T47D (cell line): ENCODE measurements around the gene APAF1.
A peak's percentile ranks its signal among the peaks of the same experiment; 100 is the strongest.
"Not testable (repeated sequence)": the region's sequence is repeated elsewhere in the genome, so short reads cannot be mapped to it uniquely, and the experiment has no call there.

ENCODE experiments used
- DNase-seq, 2 experiments: peaks; one replicate each; pipeline versions ENCODE4 v3.0.0 to v3.0.0-alpha.2; 2011 to 2012; ENCODE audit warnings: low read depth in 1 of 2, low spot score in 1 of 2
- JUND ChIP-seq: IDR thresholded peaks from 2 replicates; pipeline ENCODE4 v1.6.1; 2012; ENCODE audit warnings: low read depth
- in situ Hi-C: cut with HindIII; loops from 2 replicates; pipeline ENCODE4 v1.10.0; 2016; ENCODE audit warnings: low sequenced_read_pairs, low pct_unique_long_range_greater_than_20kb

The APAF1 gene, protein sequence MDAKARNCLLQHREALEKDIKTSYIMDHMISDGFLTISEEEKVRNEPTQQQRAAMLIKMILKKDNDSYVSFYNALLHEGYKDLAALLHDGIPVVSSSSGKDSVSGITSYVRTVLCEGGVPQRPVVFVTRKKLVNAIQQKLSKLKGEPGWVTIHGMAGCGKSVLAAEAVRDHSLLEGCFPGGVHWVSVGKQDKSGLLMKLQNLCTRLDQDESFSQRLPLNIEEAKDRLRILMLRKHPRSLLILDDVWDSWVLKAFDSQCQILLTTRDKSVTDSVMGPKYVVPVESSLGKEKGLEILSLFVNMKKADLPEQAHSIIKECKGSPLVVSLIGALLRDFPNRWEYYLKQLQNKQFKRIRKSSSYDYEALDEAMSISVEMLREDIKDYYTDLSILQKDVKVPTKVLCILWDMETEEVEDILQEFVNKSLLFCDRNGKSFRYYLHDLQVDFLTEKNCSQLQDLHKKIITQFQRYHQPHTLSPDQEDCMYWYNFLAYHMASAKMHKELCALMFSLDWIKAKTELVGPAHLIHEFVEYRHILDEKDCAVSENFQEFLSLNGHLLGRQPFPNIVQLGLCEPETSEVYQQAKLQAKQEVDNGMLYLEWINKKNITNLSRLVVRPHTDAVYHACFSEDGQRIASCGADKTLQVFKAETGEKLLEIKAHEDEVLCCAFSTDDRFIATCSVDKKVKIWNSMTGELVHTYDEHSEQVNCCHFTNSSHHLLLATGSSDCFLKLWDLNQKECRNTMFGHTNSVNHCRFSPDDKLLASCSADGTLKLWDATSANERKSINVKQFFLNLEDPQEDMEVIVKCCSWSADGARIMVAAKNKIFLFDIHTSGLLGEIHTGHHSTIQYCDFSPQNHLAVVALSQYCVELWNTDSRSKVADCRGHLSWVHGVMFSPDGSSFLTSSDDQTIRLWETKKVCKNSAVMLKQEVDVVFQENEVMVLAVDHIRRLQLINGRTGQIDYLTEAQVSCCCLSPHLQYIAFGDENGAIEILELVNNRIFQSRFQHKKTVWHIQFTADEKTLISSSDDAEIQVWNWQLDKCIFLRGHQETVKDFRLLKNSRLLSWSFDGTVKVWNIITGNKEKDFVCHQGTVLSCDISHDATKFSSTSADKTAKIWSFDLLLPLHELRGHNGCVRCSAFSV (N-terminal part only)

DNA sequence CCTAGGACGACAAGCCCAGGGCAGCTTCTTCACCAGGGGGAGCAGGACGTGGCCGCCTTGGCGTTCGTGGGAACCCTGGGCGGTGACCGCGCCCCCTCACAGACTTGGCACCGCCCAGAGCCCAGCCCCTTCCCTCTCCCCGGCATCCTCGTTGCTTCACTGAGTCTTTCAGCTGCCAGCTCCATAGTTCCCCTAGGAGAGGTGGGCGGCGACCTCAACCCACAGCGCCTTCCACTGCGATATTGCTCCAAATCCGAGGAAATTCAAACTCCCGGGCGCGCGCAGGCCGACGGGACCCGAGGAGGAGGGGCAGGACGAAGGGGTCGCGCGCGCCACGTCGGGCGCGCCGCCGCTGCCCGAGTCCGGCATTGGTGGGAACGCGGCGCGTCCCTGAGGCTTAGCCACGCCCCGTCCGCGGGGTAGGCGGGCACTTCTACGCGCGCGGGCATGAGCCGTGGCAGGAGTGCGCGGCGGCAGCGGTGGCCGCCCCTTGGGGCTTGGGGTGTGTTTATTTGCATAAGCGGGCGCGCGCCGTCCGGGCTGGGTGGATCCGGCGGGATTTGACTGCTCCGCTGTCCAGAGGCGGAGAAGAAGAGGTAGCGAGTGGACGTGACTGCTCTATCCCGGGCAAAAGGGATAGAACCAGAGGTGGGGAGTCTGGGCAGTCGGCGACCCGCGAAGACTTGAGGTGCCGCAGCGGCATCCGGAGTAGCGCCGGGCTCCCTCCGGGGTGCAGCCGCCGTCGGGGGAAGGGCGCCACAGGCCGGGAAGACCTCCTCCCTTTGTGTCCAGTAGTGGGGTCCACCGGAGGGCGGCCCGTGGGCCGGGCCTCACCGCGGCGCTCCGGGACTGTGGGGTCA lies at the start of gene APAF1, which contains the start of gene IKBIP:
TSS of gene APAF1 (plus strand) at position 579 of the 860 bp plus-strand sequence. CDS start 3,070 bp downstream, outside the sequence.
TSS of gene IKBIP (minus strand) at position 77 of the 860 bp plus-strand sequence. CDS start 87 bp downstream, outside the sequence.
- in situ Hi-C loops, result no loop called here
- peak; percentile 97 to 99 for DNase-seq
- no peak for TF ChIP-seq JUND

DNA sequence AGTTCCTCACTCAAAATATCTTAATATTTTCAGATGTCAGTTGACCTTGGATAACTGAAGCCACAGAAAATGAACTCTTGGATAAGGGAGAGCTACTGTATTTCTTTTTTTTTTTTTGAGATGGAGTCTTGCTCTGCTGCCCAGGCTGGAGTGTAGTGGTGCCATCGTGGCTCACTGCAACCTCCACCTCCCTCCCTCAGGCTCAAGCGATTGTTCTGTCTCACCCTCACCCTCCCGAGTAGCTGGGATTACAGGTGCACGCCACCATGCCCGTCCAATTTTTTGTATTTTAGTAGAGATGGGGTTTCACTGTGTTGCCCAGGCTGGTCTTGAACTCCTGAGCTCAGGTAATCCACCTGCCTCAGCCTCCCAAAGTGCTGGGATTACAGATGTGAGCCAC lies 47.8 kb upstream of the APAF1 start:
- in situ Hi-C loops, DNase-seq: not testable (repeated sequence)

DNA sequence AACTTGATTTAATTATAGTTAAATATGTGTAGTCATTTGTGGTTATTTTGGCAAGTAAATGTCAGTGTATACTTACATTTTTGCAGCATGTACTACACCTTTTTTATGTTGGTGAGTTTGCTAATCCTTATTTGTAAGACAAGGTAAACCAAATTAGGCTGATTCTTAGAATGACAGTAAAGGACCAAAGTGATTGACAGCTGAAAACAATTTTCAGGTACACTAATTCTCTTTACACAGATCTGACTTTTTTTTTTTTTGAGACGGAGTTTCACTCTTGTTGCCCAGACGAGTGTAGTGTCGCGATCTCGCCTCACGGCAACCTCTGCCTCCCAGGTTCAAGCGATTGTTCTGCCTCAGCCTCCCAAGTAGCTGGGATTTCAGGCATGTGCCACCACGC lies 43.2 kb upstream of the APAF1 start:
- no peak for DNase-seq
- no peak for TF ChIP-seq JUND
- in situ Hi-C loops, result no loop called here

DNA sequence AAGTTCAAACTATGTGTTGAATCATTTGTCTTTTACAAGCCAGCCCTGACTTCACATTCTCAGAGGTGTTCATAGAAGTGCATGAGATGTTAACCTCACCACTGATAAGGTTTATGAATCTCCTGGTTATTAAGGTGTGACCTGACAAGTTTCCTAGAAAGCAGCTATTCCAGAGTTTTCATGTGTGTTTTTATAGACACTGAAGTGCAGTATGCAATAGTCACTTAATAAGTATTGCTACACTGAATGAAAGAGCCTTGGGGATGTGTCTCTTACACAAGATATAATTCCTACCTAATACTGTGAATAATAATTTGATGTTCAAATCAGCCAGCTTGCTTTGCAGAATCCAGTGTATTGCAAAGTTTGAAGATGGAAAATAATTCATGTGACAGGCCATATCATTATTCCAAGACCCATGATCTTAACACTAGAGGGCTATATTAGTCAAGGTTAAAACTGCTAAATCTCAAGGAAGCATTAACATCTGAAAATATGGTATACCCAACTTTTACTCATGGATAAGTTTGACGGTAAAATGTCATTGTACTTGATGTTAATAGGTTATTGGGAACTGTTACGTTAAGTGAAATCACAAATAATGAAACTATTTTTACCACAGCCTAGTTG lies 38.6 kb upstream of the APAF1 start:
- DNase-seq, result no peak
- no peak for TF ChIP-seq JUND
- in situ Hi-C loops, result no loop called here

DNA sequence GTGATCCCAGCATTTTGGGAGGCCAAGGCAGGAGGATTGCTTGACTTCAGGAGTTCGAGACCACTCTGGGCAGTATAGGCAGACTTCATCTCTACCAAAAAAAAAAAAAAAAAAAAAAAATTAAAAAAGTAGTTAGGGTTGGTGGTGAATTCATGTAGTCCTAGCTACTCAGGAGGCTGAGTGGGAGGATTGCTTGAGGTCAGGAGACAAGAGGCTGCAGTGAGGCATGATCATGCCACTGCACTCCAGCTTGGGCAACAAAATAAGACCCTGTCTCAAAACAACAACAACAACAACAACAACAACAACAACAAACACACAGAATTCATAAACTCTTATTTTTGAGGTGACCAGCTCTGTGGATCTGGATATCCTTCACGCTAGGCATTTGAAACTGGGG lies 34.5 kb upstream of the APAF1 start:
- no peak for DNase-seq
- no peak for TF ChIP-seq JUND
- in situ Hi-C loops, result no loop called here

DNA sequence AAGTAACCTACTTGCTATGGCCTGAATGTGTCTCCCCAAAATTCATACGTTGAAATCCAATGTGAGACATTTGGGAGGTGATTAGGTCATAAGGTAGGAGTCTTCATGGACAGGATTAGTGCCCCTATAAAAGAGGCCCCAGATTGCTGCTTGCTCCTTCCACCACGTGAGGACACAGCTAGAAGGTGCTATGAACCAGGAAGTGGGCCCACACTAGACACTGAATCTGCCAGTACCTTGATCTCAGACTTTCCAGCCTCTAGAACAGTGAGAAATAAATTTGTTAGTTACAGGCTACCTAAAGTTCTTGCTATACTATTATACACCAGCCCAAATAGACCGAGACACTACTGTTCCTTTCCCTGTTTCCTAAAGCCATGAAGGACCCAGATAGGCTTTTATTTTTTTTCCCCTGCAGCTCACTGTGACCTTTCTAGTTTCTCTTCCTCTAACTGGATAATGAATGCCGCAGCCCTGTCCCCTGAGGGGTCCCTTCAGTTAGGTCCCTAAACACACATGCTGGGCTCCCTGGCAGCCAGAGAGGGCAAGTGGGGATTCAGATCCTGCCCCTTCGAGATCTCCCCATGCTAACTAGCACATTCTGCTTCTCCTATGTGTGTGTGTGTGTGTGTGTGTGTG lies 32.3 kb upstream of the APAF1 start:
- TF ChIP-seq JUND, result no peak
- in situ Hi-C loops, result no loop called here
- no peak for DNase-seq

DNA sequence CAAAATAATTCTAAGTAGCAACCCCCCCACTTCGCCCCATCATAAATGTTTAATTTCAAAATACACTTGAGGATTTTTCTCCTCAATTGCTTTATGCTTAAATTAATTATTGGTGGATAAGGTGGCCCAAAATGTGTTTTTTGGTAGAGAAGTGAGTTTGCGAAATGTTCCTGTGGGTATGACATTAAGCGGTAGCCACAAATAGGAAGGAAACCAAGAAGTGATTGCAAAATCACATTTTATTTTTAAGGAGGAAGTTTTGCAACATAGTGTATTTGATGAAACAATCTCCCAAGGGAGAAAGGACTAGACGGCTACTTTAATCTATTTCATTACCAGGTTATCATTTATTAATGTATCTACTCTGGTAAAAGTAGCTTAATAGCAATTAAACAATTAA lies 26.1 kb upstream of the APAF1 start:
- TF ChIP-seq JUND, result no peak
- in situ Hi-C loops, result no loop called here
- DNase-seq, result no peak

DNA sequence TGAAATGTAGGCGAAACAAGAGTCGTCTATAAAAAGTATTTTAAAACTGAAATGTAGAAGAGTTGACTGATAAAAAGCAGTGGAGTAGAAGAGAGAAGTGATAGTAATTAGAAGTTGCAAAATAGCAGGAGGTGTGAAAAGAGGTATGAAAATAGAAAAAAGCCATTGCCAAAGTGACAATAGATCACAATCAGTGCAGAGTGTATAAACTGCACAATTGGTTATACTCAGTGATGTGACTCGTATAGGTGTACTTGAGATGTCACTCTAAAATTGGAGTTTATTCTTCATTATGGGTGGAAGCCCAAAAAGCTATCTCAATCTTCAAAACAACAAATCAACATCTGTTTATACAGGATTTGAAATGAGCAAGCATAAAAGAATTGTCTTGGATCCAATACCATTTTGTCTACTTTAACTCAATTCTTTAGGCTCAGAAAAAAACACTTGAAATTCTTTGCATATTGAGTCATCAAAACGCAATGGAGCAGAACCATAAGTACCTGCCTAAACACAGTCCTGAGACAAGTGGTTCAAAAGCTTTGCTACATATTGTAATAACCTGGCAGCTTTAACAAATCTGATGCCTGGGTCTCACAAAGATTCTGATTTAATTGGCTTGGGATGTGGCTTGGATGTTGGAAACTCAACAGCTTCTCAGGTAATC lies 9.3 kb upstream of the APAF1 start:
- peak in 1 of 2 experiments; percentile 10 for DNase-seq
- in situ Hi-C loops, result no loop called here
- TF ChIP-seq JUND, result no peak

DNA sequence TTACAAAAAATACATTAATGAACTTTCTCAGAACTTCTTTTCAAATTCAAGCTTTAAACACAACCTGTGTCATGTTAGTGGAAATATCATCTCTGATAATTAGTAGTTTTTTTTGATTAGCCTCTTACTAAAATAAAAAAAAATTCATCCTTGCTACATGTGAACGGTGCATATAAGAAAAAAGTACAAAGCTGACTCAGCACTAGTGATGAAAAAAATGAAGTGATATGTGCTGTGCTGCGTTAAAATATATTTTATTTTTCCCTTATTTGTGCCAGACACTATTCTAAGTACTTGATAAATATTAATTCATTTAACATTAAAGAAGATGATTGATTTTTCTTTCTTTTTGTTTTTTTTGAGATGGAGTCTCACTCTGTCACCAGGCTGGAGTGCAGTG lies 8.0 kb upstream of the APAF1 start:
- no peak for DNase-seq
- in situ Hi-C loops, result no loop called here
- no peak for TF ChIP-seq JUND

DNA sequence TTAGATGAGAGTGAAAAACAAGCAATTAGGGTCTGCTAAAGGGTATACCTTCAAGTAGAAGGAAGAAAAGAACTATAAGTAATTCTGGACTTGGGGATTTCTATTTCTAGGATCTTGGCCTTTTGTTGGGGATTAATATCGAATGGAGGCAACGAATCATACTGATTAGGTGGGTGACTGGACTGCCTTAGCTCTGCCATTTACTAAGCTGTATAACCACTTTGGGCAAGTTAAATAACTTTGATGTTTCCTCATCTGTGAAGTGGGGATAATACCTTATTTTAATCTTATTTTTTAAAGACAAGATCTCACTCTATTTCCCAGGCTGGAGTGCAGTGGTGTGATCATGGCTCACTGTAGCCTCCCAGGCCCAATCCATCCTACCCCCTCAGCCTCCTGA lies 7.1 kb upstream of the APAF1 start:
- in situ Hi-C loops, result no loop called here
- no peak for TF ChIP-seq JUND

More for the DNA sequence above, 7.1 kb upstream of the APAF1 start:
- DNase-seq, result no peak
